ENCODE measurements around the gene RBM47. TPM values are rescaled to one million over a fixed set of nuclear protein-coding genes. Genes with fewer than 3 reads are reported as not detected.

RBM47 gene
- polyA plus RNA-seq, 1 donor from 2014 or later: 1.7 TPM

GRCh38 chr4:40651280-40651679 lies 21.6 kb upstream of the RBM47 start:
- H2AFZ ChIP-seq (ENCODE audit: low read depth, low read length): no peak overlapping the region
- H3K9me2 ChIP-seq (ENCODE audit: insufficient read depth, low read length): no peaks in the 10 kb centered on the region
- no peaks in the 10 kb centered on the region for H3F3A ChIP-seq (ENCODE audit: insufficient read depth, low read length, poor library complexity, severe bottlenecking)

DNA sequence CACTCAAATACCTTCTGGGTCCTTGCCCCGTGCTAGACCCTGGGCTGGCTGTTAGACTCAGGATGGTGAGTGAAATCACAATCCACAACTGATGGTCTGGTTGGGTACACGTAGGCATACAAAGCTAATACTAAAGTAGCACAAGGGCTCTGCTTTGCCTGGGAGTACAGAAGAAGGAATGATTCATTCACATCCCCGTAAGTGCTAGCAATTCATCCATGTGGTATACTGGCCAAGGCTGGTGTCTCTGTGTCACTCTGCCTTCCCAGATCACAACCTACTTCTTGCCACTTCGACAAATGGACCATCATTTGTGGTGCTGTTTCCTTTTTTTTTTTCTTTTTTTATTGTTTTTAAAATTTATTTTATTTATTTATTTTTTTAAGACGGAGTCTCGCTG lies 19.7 kb upstream of the RBM47 start:
- no peak overlapping the region for H2AFZ ChIP-seq (ENCODE audit: low read depth, low read length)

More at GRCh38 chr4:40651280-40651679, 21.6 kb upstream of the RBM47 start:
- TF ChIP-seq EZH2 (IDR thresholded peaks at IDR 0.05; ENCODE audit: borderline replicate concordance, insufficient read depth, low read length, poor library complexity, severe bottlenecking): no peak
- no peak for TF ChIP-seq POLR2AphosphoS5 (IDR thresholded peaks at IDR 0.05)
- TF ChIP-seq CTCF (IDR thresholded peaks at IDR 0.05; ENCODE audit: poor library complexity, severe bottlenecking): no peak
- TF ChIP-seq SMC3 (conservative IDR thresholded peaks at IDR 0.05; ENCODE audit: poor library complexity): no peak
- no peak for TF ChIP-seq TAF1 (IDR thresholded peaks at IDR 0.05; ENCODE audit: low read depth)
- no peak for TF ChIP-seq MXI1 (conservative IDR thresholded peaks at IDR 0.05; ENCODE audit: poor library complexity, severe bottlenecking)
- TF ChIP-seq RAD21 (conservative IDR thresholded peaks at IDR 0.05): no peak
- TF ChIP-seq, protein P1, sequence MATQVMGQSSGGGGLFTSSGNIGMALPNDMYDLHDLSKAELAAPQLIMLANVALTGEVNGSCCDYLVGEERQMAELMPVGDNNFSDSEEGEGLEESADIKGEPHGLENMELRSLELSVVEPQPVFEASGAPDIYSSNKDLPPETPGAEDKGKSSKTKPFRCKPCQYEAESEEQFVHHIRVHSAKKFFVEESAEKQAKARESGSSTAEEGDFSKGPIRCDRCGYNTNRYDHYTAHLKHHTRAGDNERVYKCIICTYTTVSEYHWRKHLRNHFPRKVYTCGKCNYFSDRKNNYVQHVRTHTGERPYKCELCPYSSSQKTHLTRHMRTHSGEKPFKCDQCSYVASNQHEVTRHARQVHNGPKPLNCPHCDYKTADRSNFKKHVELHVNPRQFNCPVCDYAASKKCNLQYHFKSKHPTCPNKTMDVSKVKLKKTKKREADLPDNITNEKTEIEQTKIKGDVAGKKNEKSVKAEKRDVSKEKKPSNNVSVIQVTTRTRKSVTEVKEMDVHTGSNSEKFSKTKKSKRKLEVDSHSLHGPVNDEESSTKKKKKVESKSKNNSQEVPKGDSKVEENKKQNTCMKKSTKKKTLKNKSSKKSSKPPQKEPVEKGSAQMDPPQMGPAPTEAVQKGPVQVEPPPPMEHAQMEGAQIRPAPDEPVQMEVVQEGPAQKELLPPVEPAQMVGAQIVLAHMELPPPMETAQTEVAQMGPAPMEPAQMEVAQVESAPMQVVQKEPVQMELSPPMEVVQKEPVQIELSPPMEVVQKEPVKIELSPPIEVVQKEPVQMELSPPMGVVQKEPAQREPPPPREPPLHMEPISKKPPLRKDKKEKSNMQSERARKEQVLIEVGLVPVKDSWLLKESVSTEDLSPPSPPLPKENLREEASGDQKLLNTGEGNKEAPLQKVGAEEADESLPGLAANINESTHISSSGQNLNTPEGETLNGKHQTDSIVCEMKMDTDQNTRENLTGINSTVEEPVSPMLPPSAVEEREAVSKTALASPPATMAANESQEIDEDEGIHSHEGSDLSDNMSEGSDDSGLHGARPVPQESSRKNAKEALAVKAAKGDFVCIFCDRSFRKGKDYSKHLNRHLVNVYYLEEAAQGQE (IDR thresholded peaks at IDR 0.05; ENCODE audit: borderline replicate concordance): no peak
- no peak for TF ChIP-seq EP300 (conservative IDR thresholded peaks at IDR 0.05; ENCODE audit: poor library complexity, severe bottlenecking)
- Histone ChIP-seq H4K20me1 (ENCODE audit: insufficient read depth) (no peaks in the 10 kb centered on the region), H3K9ac (ENCODE audit: low read length) (no peak overlapping the region), H3K9me3 (ENCODE audit: low read length) (no peaks in the 10 kb centered on the region), H3K27me3 (ENCODE audit: insufficient read depth, low read depth, low read length) (no peaks in the 10 kb centered on the region), H3K79me2 (replicated peaks; ENCODE audit: insufficient read depth, low read length) (no peaks in the 10 kb centered on the region), H3K27ac (ENCODE audit: low read length) (no peak overlapping the region), H3K36me3 (ENCODE audit: insufficient read depth, low read length) (no peaks in the 10 kb centered on the region), H3K4me3 (ENCODE audit: low read length) (no peak overlapping the region), H3K4me2 (ENCODE audit: low read length) (no peak overlapping the region)

More for the DNA sequence above, 19.7 kb upstream of the RBM47 start:
- H3K4me2 ChIP-seq (ENCODE audit: low read length): no peak overlapping the region
- no peak overlapping the region for H3K27ac ChIP-seq (ENCODE audit: low read length)
- no peaks in the 10 kb centered on the region for H3K27me3 ChIP-seq (ENCODE audit: insufficient read depth, low read depth, low read length)
- no peak overlapping the region for H3K4me3 ChIP-seq (ENCODE audit: low read length)
- H3K79me2 ChIP-seq (replicated peaks; ENCODE audit: insufficient read depth, low read length): no peaks in the 10 kb centered on the region
- no peaks in the 10 kb centered on the region for H3K9me3 ChIP-seq (ENCODE audit: low read length)
- H3F3A ChIP-seq (ENCODE audit: insufficient read depth, low read length, poor library complexity, severe bottlenecking): no peaks in the 10 kb centered on the region
- H3K36me3 ChIP-seq (ENCODE audit: insufficient read depth, low read length): no peaks in the 10 kb centered on the region
- H3K9ac ChIP-seq (ENCODE audit: low read length): no peak overlapping the region
- no peaks in the 10 kb centered on the region for H4K20me1 ChIP-seq (ENCODE audit: insufficient read depth)
- no peaks in the 10 kb centered on the region for H3K9me2 ChIP-seq (ENCODE audit: insufficient read depth, low read length)
- TF ChIP-seq, protein P1 (IDR thresholded peaks at IDR 0.05; ENCODE audit: borderline replicate concordance): no peak
- TF ChIP-seq MXI1 (conservative IDR thresholded peaks at IDR 0.05; ENCODE audit: poor library complexity, severe bottlenecking) (no peak), RAD21 (conservative IDR thresholded peaks at IDR 0.05) (no peak), EZH2 (IDR thresholded peaks at IDR 0.05; ENCODE audit: borderline replicate concordance, insufficient read depth, low read length, poor library complexity, severe bottlenecking) (no peak), TAF1 (IDR thresholded peaks at IDR 0.05; ENCODE audit: low read depth) (no peak), CTCF (IDR thresholded peaks at IDR 0.05; ENCODE audit: poor library complexity, severe bottlenecking) (no peak), EP300 (conservative IDR thresholded peaks at IDR 0.05; ENCODE audit: poor library complexity, severe bottlenecking) (no peak), POLR2AphosphoS5 (IDR thresholded peaks at IDR 0.05) (no peak), SMC3 (conservative IDR thresholded peaks at IDR 0.05; ENCODE audit: poor library complexity) (no peak)

Measured in neural cell (in vitro differentiated cells).